HG02870 (cell line): Measurements from ENCODE around the gene DOCK2.

Source experiments
- ATAC-seq: cut with Tn5 transposase; IDR thresholded peaks from one replicate; pipeline ENCODE4 v1.9.1; 2021; ENCODE audit warnings: mild to moderate bottlenecking, moderate library complexity; ENCODE audit not compliant: unreplicated experiment

DOCK2 gene

GRCh38 chr5:169971780-169972179 lies 334.7 kb downstream of the DOCK2 start:
- no peak for ATAC-seq

- ATAC-seq, result no peak
Measured at GRCh38 chr5:169973056-169973455, 336.0 kb downstream of the DOCK2 start.

- no peak for ATAC-seq
Measured at GRCh38 chr5:169974121-169974770, 337.2 kb downstream of the DOCK2 start.

GRCh38 chr5:169978714-169979113 lies 341.6 kb downstream of the DOCK2 start:
- ATAC-seq, result no peak

- ATAC-seq, result no peak
Measured at GRCh38 chr5:169979871-169980270, 342.8 kb downstream of the DOCK2 start.

GRCh38 chr5:169980418-169981053 lies 343.5 kb downstream of the DOCK2 start, which contains the start of gene INSYN2B:
Gene INSYN2B, minus strand, starts transcription at chr5:169980495. Its CDS starts 96,597 bp downstream, at chr5:169883898.
- ATAC-seq, result peak; percentile 56

GRCh38 chr5:169988206-169988605 lies 351.1 kb downstream of the DOCK2 start:
- no peak for ATAC-seq

- no peak for ATAC-seq
Measured at GRCh38 chr5:169988947-169989346, 351.9 kb downstream of the DOCK2 start.

GRCh38 chr5:169989365-169989764 lies 352.3 kb downstream of the DOCK2 start:
- ATAC-seq, result no peak

- ATAC-seq, result no peak
Measured at GRCh38 chr5:169991115-169991869, 354.2 kb downstream of the DOCK2 start.

GRCh38 chr5:169992789-169993484 lies 355.9 kb downstream of the DOCK2 start:
- no peak for ATAC-seq

GRCh38 chr5:169993485-169993790 lies 356.4 kb downstream of the DOCK2 start:
- ATAC-seq, result no peak

- peak; percentile 78 for ATAC-seq
Measured at GRCh38 chr5:169997798-169998197, 360.7 kb downstream of the DOCK2 start.

GRCh38 chr5:169999621-170000020 lies 362.5 kb downstream of the DOCK2 start:
- ATAC-seq, result no peak

- ATAC-seq, result no peak
Measured at GRCh38 chr5:170000155-170000554, 363.1 kb downstream of the DOCK2 start.

GRCh38 chr5:170006021-170006420 lies 368.9 kb downstream of the DOCK2 start:
- ATAC-seq, result no peak

GRCh38 chr5:170008376-170008775 lies 371.3 kb downstream of the DOCK2 start:
- ATAC-seq, result no peak

- no peak for ATAC-seq
Measured at GRCh38 chr5:170010595-170010994, 373.5 kb downstream of the DOCK2 start.

- no peak for ATAC-seq
Measured at GRCh38 chr5:170011751-170012150, 374.7 kb downstream of the DOCK2 start.

- ATAC-seq, result no peak
Measured at GRCh38 chr5:170012622-170013021, 375.5 kb downstream of the DOCK2 start.

- ATAC-seq, result no peak
Measured at GRCh38 chr5:170020423-170020822, 383.3 kb downstream of the DOCK2 start.
